H1 (cell line): ENCODE results near the gene IL3. TPM values are rescaled to one million over a fixed set of nuclear protein-coding genes. Genes with fewer than 3 reads are reported as not detected.

Experiments
- CTCF ChIA-PET: fragments of 300-600 bp; sonication (Branson Sonifier 250); formaldehyde crosslinking; loops from one replicate; lab custom pipeline; 2021; ENCODE audit not compliant: partially characterized antibody; lab: Charles Lee
- POLR2A ChIA-PET: fragments of 300-600 bp; sonication (Branson Sonifier 250); formaldehyde crosslinking; loops from one replicate; lab custom pipeline; 2021; ENCODE audit warnings: inconsistent platforms; ENCODE audit not compliant: partially characterized antibody; lab: Charles Lee
- DNase-seq, 2 experiments: peaks; one replicate each; pipeline versions ENCODE4 v3.0.0 to v3.0.0-alpha.2; 2010 to 2022; ENCODE audit warnings: low spot score in 2 of 2, low read depth in 1 of 2, mixed read lengths in 1 of 2
- FAIRE-seq: peaks from 2 replicates; lab custom pipeline; 2011; peaks lifted over from hg19 to GRCh38; lab: Jason Lieb, UNC
- H2AFZ ChIP-seq: 2 replicates; pipeline ENCODE4 v1.8.1; 2012; ENCODE audit warnings: low read length, inconsistent platforms
- H2AK5ac ChIP-seq: 2 replicates; pipeline ENCODE4 v1.6.1; 2013; ENCODE audit warnings: low read depth, low read length
- H2BK120ac ChIP-seq: replicated peaks from 2 replicates; pipeline ENCODE3; 2013; ENCODE audit warnings: low read depth, low read length, inconsistent platforms
- H2BK12ac ChIP-seq: 2 replicates; pipeline ENCODE4 v1.6.1; 2013; ENCODE audit warnings: low read depth, low read length
- H2BK15ac ChIP-seq: 2 replicates; pipeline ENCODE4 v1.6.1; 2013; ENCODE audit warnings: low read length
- H2BK20ac ChIP-seq: 2 replicates; pipeline ENCODE4 v1.6.1; 2013; ENCODE audit warnings: low read length
- H2BK5ac ChIP-seq: 2 replicates; pipeline ENCODE4 v1.6.1; 2013; ENCODE audit warnings: low read depth, low read length
- H3K14ac ChIP-seq: 2 replicates; pipeline ENCODE4 v1.6.1; 2013; ENCODE audit warnings: inconsistent platforms; ENCODE audit not compliant: insufficient read length
- H3K18ac ChIP-seq: 2 replicates; pipeline ENCODE4 v1.6.1; 2013; ENCODE audit warnings: low read length; ENCODE audit errors: extremely low read depth
- H3K23ac ChIP-seq: 2 replicates; pipeline ENCODE4 v1.6.1; 2013; ENCODE audit warnings: inconsistent platforms; ENCODE audit not compliant: insufficient read length
- H3K23me2 ChIP-seq: 2 replicates; pipeline ENCODE4 v1.6.1; 2013; ENCODE audit warnings: low read depth, low read length
- H3K27ac ChIP-seq: 2 replicates; pipeline ENCODE4 v1.6.1; 2011; ENCODE audit warnings: low read depth, low read length, inconsistent platforms
- H3K27me3 ChIP-seq, 4 experiments: replicated peaks in 1 of 4; 1 replicate in 1 of 4; 2 replicates in 3 of 4; pipeline versions ENCODE4 v1.6.1 to v1.8.1; 2011 to 2013; ENCODE audit warnings: low read length in 3 of 4, mild to moderate bottlenecking in 3 of 4, inconsistent platforms in 2 of 4, mixed read lengths in 2 of 4, moderate library complexity in 1 of 4; ENCODE audit not compliant: control insufficient read depth in 3 of 4, insufficient read depth in 3 of 4; ENCODE audit errors: extremely low read depth in 1 of 4
- H3K36me3 ChIP-seq, 4 experiments: 2 replicates each; pipeline versions ENCODE4 v1.6.1 to v1.8.1; 2011 to 2013; ENCODE audit warnings: mild to moderate bottlenecking in 4 of 4, low read length in 3 of 4, moderate library complexity in 2 of 4, control low read depth in 1 of 4, inconsistent platforms in 1 of 4; ENCODE audit not compliant: insufficient read depth in 4 of 4, control insufficient read depth in 2 of 4
- H3K4ac ChIP-seq: replicated peaks from 2 replicates; pipeline ENCODE3; 2013; ENCODE audit warnings: low read length, low read depth, mixed read lengths, inconsistent platforms; ENCODE audit not compliant: insufficient read length
- H3K4me1 ChIP-seq, 4 experiments: replicated peaks in 1 of 4; 1 replicate in 1 of 4; 2 replicates in 3 of 4; pipeline versions ENCODE4 v1.6.1 to v1.8.1; 2011 to 2013; ENCODE audit warnings: low read length in 3 of 4, inconsistent platforms in 2 of 4, mixed read lengths in 1 of 4; ENCODE audit not compliant: insufficient read depth in 4 of 4, control insufficient read depth in 3 of 4
- H3K4me2 ChIP-seq, 2 experiments: 2 replicates each; pipeline versions ENCODE4 v1.6.1 to v1.8.1; 2011 to 2013; ENCODE audit warnings: low read depth in 2 of 2, low read length in 2 of 2, control low read depth in 1 of 2, inconsistent platforms in 1 of 2, mild to moderate bottlenecking in 1 of 2; ENCODE audit not compliant: insufficient read depth in 1 of 2
- H3K4me3 ChIP-seq, 4 experiments: fragments of 200-600, 300-600 bp in 1 of 4; sonication (generic), shearing (Covaris generic), sonication (Bioruptor Twin) in 1 of 4; 2 replicates each; pipeline versions ENCODE4 v1.5.1 to v1.8.1; 2011 to 2016; ENCODE audit warnings: low read length in 4 of 4, low read depth in 3 of 4, control low read depth in 2 of 4, inconsistent platforms in 2 of 4, mild to moderate bottlenecking in 2 of 4, mixed read lengths in 1 of 4, moderate library complexity in 1 of 4; ENCODE audit not compliant: insufficient read depth in 2 of 4; ENCODE audit errors: extremely low read depth in 1 of 4
- H3K56ac ChIP-seq: replicated peaks from 2 replicates; pipeline ENCODE3; 2013; ENCODE audit warnings: low read depth, mild to moderate bottlenecking, mixed read lengths, low read length, inconsistent platforms; ENCODE audit not compliant: insufficient read length
- H3K79me1 ChIP-seq: 2 replicates; pipeline ENCODE4 v1.6.1; 2013; ENCODE audit warnings: low read depth, low read length, control low read depth
- H3K79me2 ChIP-seq, 2 experiments: 2 replicates each; pipeline versions ENCODE4 v1.6.1 to v1.8.1; 2012 to 2013; ENCODE audit warnings: low read length in 2 of 2, mild to moderate bottlenecking in 2 of 2, inconsistent platforms in 1 of 2; ENCODE audit not compliant: insufficient read depth in 2 of 2, control insufficient read depth in 1 of 2
- H3K9ac ChIP-seq, 4 experiments: replicated peaks in 1 of 4; 1 replicate in 1 of 4; 2 replicates in 3 of 4; pipeline versions ENCODE4 v1.6.1 to v1.8.1; 2011 to 2013; ENCODE audit warnings: low read depth in 3 of 4, low read length in 3 of 4, control low read depth in 2 of 4, mild to moderate bottlenecking in 2 of 4, moderate library complexity in 2 of 4, inconsistent platforms in 1 of 4; ENCODE audit errors: extremely low read depth in 1 of 4
- H3K9me3 ChIP-seq, 2 experiments: 2 replicates each; pipeline versions ENCODE4 v1.6.1 to v1.8.1; 2012 to 2013; ENCODE audit warnings: mild to moderate bottlenecking in 2 of 2, moderate library complexity in 2 of 2, control low read depth in 1 of 2, inconsistent platforms in 1 of 2, low read depth in 1 of 2, low read length in 1 of 2, mixed read lengths in 1 of 2; ENCODE audit not compliant: insufficient read depth in 2 of 2
- H4K20me1 ChIP-seq, 2 experiments: replicated peaks in 1 of 2; 2 replicates each; pipeline versions ENCODE3 to v1.8.1; 2011 to 2013; ENCODE audit warnings: inconsistent platforms in 2 of 2, low read length in 2 of 2, mild to moderate bottlenecking in 1 of 2; ENCODE audit not compliant: insufficient read depth in 2 of 2, control insufficient read depth in 1 of 2
- H4K5ac ChIP-seq: 2 replicates; pipeline ENCODE4 v1.6.1; 2013; ENCODE audit warnings: low read length, low read depth, mixed read lengths, inconsistent platforms; ENCODE audit not compliant: insufficient read length
- H4K8ac ChIP-seq: 2 replicates; pipeline ENCODE4 v1.8.0; 2013; ENCODE audit warnings: mild to moderate bottlenecking, moderate library complexity, low read length, inconsistent platforms; ENCODE audit not compliant: insufficient read depth; ENCODE audit errors: extremely low read depth
- H4K91ac ChIP-seq: replicated peaks from 2 replicates; pipeline ENCODE3; 2013; ENCODE audit warnings: low read length, mixed read lengths, inconsistent platforms; ENCODE audit not compliant: insufficient read length
- ATF3 ChIP-seq: IDR thresholded peaks from 2 replicates; pipeline ENCODE4 v1.6.1; 2011; ENCODE audit warnings: low read depth, mild to moderate bottlenecking, low read length; ENCODE audit not compliant: insufficient read depth
- CTBP2 ChIP-seq: IDR thresholded peaks from 2 replicates; pipeline ENCODE4 v1.7.0; 2011; ENCODE audit warnings: borderline replicate concordance, mild to moderate bottlenecking, moderate library complexity, mixed read lengths, low read length; ENCODE audit not compliant: insufficient read depth, insufficient read length
- POLR2A ChIP-seq, 2 experiments: IDR thresholded peaks; 1 replicate in 1 of 2; 2 replicates in 1 of 2; pipeline ENCODE4 v1.6.1; 2011; ENCODE audit warnings: low read depth in 2 of 2, low read length in 2 of 2, mild to moderate bottlenecking in 2 of 2; ENCODE audit errors: control extremely low read depth in 1 of 2
- POLR2AphosphoS5 ChIP-seq: IDR thresholded peaks from 2 replicates; pipeline ENCODE4 v1.6.1; 2011; ENCODE audit warnings: low read depth, low read length
- SIRT6 ChIP-seq: IDR thresholded peaks from one replicate; pipeline ENCODE4 v1.7.1; 2012; ENCODE audit warnings: low read length, inconsistent platforms
- SRF ChIP-seq: IDR thresholded peaks from 2 replicates; pipeline ENCODE4 v1.6.1; 2011; ENCODE audit warnings: mild to moderate bottlenecking, low read depth, low read length, moderate library complexity
- TCF12 ChIP-seq: IDR thresholded peaks from 2 replicates; pipeline ENCODE4 v1.6.1; 2011; ENCODE audit warnings: low read depth, mild to moderate bottlenecking, low read length
- WGBS, 2 experiments: shearing (Covaris generic) in 1 of 2; methylation state at CpG; one replicate each; pipeline versions ENCODE4 v1.1.6 to v1.1.7; 2013 to 2015; ENCODE audit warnings: low lambda C conversion rate in 2 of 2, mixed read lengths in 2 of 2, inconsistent platforms in 1 of 2, low coverage in 1 of 2, missing lambda C conversion rate in 1 of 2; ENCODE audit not compliant: insufficient replicate concordance in 2 of 2, insufficient coverage in 1 of 2, insufficient read length in 1 of 2; ENCODE audit errors: extremely low coverage in 1 of 2, missing lambda C conversion rate in 1 of 2; 5-methylcytosine and 5-hydroxymethylcytosine counted together
- polyA plus RNA-seq, 7 experiments: library from polyadenylated mRNA; depleted of rRNA in 3 of 7; stranded (reverse) in 5 of 7; unstranded in 2 of 7; fragments of >200 nt in 5 of 7; fragments of 200-250 nt in 2 of 7; gene quantifications; 1 replicate in 5 of 7; 2 replicates in 1 of 7; 4 replicates in 1 of 7; pipeline versions ENCODE4 v1.2.1 to v1.2.3, GENCODE V29; 2011 to 2013; ENCODE audit warnings: missing spikeins in 2 of 7, mixed read lengths in 2 of 7
- total RNA-seq: library from RNA; stranded (reverse); fragmentation: NEBNext Ultra II Directional; extraction: Animal tissue kit (Norgen Biotek cat#: 25700); gene quantifications from 2 replicates; pipeline ENCODE4 v1.2.1, GENCODE V29; 2021
- TF ChIP-seq, protein P1 (sequence below): IDR thresholded peaks from 2 replicates; pipeline ENCODE4 v1.6.1; 2011; ENCODE audit warnings: low read length, improper control_type of control experiment

The IL3 gene
- total and polyA plus RNA-seq, 2 of the 8 experiments (the other 6 are each of a cell fraction or from before 2014, with no cell fraction given) = not detected

DNA sequence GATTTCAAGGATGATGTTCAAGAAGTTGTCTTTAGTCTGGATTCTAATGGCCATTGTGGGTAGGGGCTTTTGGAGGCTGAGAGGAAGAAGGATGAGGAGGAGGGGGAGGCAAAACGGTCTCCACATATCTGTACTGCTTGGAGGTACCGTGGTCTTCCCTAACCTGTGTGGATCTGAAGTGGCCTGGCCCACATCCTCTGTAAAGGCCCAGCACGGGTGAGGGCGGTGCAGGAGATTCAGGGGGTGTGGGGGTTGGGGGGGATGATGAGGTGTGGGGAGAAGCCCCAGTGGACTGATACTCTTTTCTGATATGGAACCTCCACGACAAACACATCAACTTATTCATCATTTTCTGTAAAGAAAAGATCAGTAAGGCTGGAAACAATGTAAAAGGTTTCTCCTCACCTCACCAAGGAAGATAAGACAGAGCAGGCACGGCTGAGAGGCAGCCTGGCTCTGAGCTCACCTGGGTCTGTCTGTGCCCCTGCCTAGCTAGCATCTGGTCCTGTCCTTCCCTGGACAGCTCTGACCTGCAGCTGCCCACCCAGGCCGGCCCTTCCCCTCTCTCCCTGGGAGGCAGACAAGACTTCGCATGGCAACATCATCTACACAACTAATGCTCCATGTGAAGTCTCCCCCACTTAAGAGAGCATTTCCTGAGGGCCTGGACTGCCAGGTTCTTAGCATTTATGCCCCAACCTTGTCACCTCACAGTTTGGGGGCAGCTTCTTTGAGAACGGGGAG, 5.6 kb upstream of the IL3 start:
- H3K23me2 ChIP-seq = no peaks in the 10 kb centered on the region
- no peaks in the 10 kb centered on the region for H4K20me1 ChIP-seq
- H3K79me1 ChIP-seq = no peaks in the 10 kb centered on the region
- H4K5ac ChIP-seq = no peak overlapping the region
- no peak overlapping the region for H3K18ac ChIP-seq
- no peak overlapping the region for H2BK15ac ChIP-seq
- H3K4me1 ChIP-seq = no peaks in the 10 kb centered on the region; a peak in 1 of 7 replicates
- no peak overlapping the region for H2BK5ac ChIP-seq
- POLR2A ChIA-PET = no interaction called here
- no peaks in the 10 kb centered on the region for H3K27me3 ChIP-seq
- H3K36me3 ChIP-seq = no peaks in the 10 kb centered on the region
- H2AFZ ChIP-seq = no peak overlapping the region
- H2BK120ac ChIP-seq = no peak overlapping the region
- no peak overlapping the region for H4K91ac ChIP-seq
- no peak overlapping the region for H3K23ac ChIP-seq
- H2BK20ac ChIP-seq = no peak overlapping the region
- H3K4ac ChIP-seq = no peak overlapping the region
- no peaks in the 10 kb centered on the region for H3K9me3 ChIP-seq
- no peaks in the 10 kb centered on the region for H3K79me2 ChIP-seq
- no peak overlapping the region for H4K8ac ChIP-seq
- CTCF ChIA-PET = interaction anchor here (1.2 to 4.3 kb wide), 2 partner anchors 9 to 244 kb away, joined by 5 to 31 read pairs; no protein-coding TSS in a partner anchor
- DNase-seq = no peak
- no peak overlapping the region for H3K9ac ChIP-seq
- TF ChIP-seq SRF (no peak), POLR2AphosphoS5 (no peak), SIRT6 (no peak), CTBP2 (no peak), TCF12 (no peak), ATF3 (no peak), POLR2A (IDR thresholded peaks at IDR 0.05; ENCODE audit: control extremely low read depth in 1 of 2, low read depth in 2 of 2, low read length in 2 of 2) (no peak)
- TF ChIP-seq, protein P1, sequence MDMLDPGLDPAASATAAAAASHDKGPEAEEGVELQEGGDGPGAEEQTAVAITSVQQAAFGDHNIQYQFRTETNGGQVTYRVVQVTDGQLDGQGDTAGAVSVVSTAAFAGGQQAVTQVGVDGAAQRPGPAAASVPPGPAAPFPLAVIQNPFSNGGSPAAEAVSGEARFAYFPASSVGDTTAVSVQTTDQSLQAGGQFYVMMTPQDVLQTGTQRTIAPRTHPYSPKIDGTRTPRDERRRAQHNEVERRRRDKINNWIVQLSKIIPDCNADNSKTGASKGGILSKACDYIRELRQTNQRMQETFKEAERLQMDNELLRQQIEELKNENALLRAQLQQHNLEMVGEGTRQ = no peak
- WGBS, 2 experiments = 93% methylated on average over 9 of the region's 9 CpGs; no CpG with 5 or more reads in 1 of the 2 experiments
- no peak overlapping the region for H2AK5ac ChIP-seq
- H3K56ac ChIP-seq = no peak overlapping the region
- no peak overlapping the region for H3K27ac ChIP-seq
- H3K4me2 ChIP-seq = no peak overlapping the region
- H3K4me3 ChIP-seq = no peak overlapping the region
- no peak overlapping the region for H2BK12ac ChIP-seq
- FAIRE-seq = no peak
- no peak overlapping the region for H3K14ac ChIP-seq
